Body of pancreas (tissue), 4 donors: ENCODE data around the gene HSBP1L1.

Experiments
- POLR2A ChIP-seq, 3 donors: fragments of 450-650 bp; IDR thresholded peaks; one replicate each; pipeline ENCODE4 v1.6.1; 2016; ENCODE audit warnings: antibody characterized with exemption in 3 of 3, mild to moderate bottlenecking in 2 of 3
- TF ChIP-seq, protein P1 (sequence below), 7 experiments: fragments of 450-650 bp in 4 of 7; fragments of 200-600 bp in 3 of 7; sonication (generic) in 3 of 7; IDR thresholded peaks; one replicate each; pipeline ENCODE4 v1.5.1; 2016 to 2019; ENCODE audit warnings: antibody characterized with exemption in 7 of 7

DNA sequence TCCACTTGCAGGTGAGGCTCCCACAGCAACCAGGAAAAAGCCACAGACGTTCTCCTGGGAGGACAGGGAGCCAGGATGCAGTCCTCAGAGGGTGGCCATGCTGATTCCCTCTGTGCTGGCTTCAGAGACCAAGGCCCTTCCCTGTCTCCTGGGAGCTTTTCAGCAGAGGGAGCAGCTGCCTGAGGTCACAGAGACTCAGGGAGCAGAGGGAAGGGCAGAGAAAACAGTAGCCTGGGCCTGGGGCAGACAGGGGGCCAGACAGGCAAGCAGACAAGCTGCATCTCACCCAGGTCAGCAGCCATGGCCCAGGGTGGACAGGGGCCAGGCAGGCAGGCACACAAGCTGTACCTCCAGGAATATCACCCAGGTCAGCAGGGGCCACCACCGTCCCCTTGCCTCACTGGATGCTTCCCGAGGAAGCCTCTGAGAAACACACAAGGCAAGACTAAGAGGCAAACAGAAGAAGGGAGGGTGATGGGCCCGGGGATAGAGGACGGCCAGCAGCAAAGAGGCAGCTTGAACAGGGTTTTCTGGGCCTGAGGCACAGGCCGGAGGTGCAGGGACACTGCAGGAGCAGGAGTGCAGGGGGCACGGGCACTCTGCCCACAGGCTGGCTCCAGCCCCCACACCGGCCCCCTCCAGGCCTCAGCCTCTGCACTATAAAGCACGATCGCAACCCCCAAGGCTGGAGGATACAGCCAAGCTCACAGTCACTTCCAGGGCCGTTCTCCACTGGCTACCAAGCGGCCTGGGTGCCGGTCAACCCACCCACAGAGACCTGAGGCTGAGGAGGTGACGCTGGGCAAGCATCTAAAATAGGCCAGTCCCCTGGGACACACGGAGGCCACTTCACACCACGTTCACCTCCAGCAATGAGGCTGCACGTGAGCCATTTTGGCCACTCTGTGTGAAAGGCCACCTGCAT, 19.1 kb upstream of the HSBP1L1 start:
- TF ChIP-seq POLR2A (IDR thresholded peaks at IDR 0.05) = no peak
- TF ChIP-seq, protein P1, sequence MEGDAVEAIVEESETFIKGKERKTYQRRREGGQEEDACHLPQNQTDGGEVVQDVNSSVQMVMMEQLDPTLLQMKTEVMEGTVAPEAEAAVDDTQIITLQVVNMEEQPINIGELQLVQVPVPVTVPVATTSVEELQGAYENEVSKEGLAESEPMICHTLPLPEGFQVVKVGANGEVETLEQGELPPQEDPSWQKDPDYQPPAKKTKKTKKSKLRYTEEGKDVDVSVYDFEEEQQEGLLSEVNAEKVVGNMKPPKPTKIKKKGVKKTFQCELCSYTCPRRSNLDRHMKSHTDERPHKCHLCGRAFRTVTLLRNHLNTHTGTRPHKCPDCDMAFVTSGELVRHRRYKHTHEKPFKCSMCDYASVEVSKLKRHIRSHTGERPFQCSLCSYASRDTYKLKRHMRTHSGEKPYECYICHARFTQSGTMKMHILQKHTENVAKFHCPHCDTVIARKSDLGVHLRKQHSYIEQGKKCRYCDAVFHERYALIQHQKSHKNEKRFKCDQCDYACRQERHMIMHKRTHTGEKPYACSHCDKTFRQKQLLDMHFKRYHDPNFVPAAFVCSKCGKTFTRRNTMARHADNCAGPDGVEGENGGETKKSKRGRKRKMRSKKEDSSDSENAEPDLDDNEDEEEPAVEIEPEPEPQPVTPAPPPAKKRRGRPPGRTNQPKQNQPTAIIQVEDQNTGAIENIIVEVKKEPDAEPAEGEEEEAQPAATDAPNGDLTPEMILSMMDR (IDR thresholded peaks at IDR 0.05) = no peak
